ENCODE results near the gene YAP1. TPM values are rescaled to one million over a fixed set of nuclear protein-coding genes. Genes with fewer than 3 reads are reported as not detected.
"Not testable (repeated sequence)": the region's sequence is repeated elsewhere in the genome, so short reads cannot be mapped to it uniquely, and the experiment has no call there.

YAP1 gene
- total RNA-seq, 4 donors from 2014 or later = 226 to 310 (median 252) TPM

- Histone ChIP-seq H3K4me3 (no peak overlapping the region), H3K4me1 (peaks cover 16% of the 10 kb centered on the region), H3K36me3 (no peaks in the 10 kb centered on the region), H3K9me3 (no peaks in the 10 kb centered on the region), H3K27me3 (no peaks in the 10 kb centered on the region), H3K27ac (peak overlapping the region; percentile 18)
- WGBS = 43% methylated on average over 4 of the region's 4 CpGs
- DNase-seq (ENCODE audit: low spot score in 2 of 2) = no peak
- TF ChIP-seq CTCF (IDR thresholded peaks at IDR 0.05) (no peak), POLR2AphosphoS5 (IDR thresholded peaks at IDR 0.05) (no peak), EP300 (IDR thresholded peaks at IDR 0.05) (no peak), POLR2A (IDR thresholded peaks at IDR 0.05) (no peak)
Observed at GRCh38 chr11:102256251-102256650, 146.0 kb downstream of the YAP1 start.

- Histone ChIP-seq H3K4me1 (no peaks in the 10 kb centered on the region), H3K36me3 (no peaks in the 10 kb centered on the region), H3K27ac (no peak overlapping the region), H3K9me3 (no peaks in the 10 kb centered on the region), H3K4me3 (no peak overlapping the region), H3K27me3 (no peaks in the 10 kb centered on the region)
- WGBS = 75% methylated on average over 2 of the region's 2 CpGs
- TF ChIP-seq POLR2AphosphoS5 (IDR thresholded peaks at IDR 0.05) (no peak), EP300 (IDR thresholded peaks at IDR 0.05) (no peak), POLR2A (IDR thresholded peaks at IDR 0.05) (no peak), CTCF (IDR thresholded peaks at IDR 0.05) (no peak)
- DNase-seq (ENCODE audit: low spot score in 2 of 2) = no peak
Observed at GRCh38 chr11:102260241-102260640, 150.0 kb downstream of the YAP1 start.

GRCh38 chr11:102263379-102264003 lies 153.2 kb downstream of the YAP1 start:
- H3K4me3 ChIP-seq = no peak overlapping the region
- DNase-seq (ENCODE audit: low spot score in 2 of 2) = no peak
- H3K36me3 ChIP-seq = no peaks in the 10 kb centered on the region
- H3K9me3 ChIP-seq = no peaks in the 10 kb centered on the region
- WGBS = 91% methylated on average over 3 of the region's 3 CpGs
- no peak overlapping the region for H3K27ac ChIP-seq
- H3K27me3 ChIP-seq = no peaks in the 10 kb centered on the region
- no peak for TF ChIP-seq POLR2A (IDR thresholded peaks at IDR 0.05)
- H3K4me1 ChIP-seq = peaks cover 15% of the 10 kb centered on the region

- not testable (repeated sequence) for H3K27ac ChIP-seq; DNase-seq (ENCODE audit: low spot score in 2 of 2); H3K36me3 ChIP-seq; H3K4me3 ChIP-seq; H3K27me3 ChIP-seq; H3K9me3 ChIP-seq
- WGBS = 94% methylated on average over 5 of the region's 5 CpGs
- peaks cover 27% of the 10 kb centered on the region for H3K4me1 ChIP-seq
Observed at GRCh38 chr11:102264704-102265103, 154.5 kb downstream of the YAP1 start.

- H3K27ac ChIP-seq = no peak overlapping the region
- no peaks in the 10 kb centered on the region for H3K9me3 ChIP-seq
- H3K36me3 ChIP-seq = no peaks in the 10 kb centered on the region
- 75% methylated on average over 1 of the region's 1 CpG for WGBS
- H3K4me3 ChIP-seq = no peak overlapping the region
- DNase-seq (ENCODE audit: low spot score in 2 of 2) = no peak
- TF ChIP-seq CTCF (IDR thresholded peaks at IDR 0.05) (no peak), EP300 (IDR thresholded peaks at IDR 0.05) (no peak), POLR2AphosphoS5 (IDR thresholded peaks at IDR 0.05) (no peak), POLR2A (IDR thresholded peaks at IDR 0.05) (no peak)
- no peaks in the 10 kb centered on the region for H3K27me3 ChIP-seq
- H3K4me1 ChIP-seq = peaks cover 33% of the 10 kb centered on the region
Observed at GRCh38 chr11:102266099-102266498, 155.9 kb downstream of the YAP1 start.

GRCh38 chr11:102267609-102268008 lies 157.4 kb downstream of the YAP1 start:
- TF ChIP-seq POLR2AphosphoS5 (IDR thresholded peaks at IDR 0.05) = peak in 1 of 3 donors; percentile 35
- no peak for TF ChIP-seq EP300 (IDR thresholded peaks at IDR 0.05)
- Histone ChIP-seq H3K27me3 (no peaks in the 10 kb centered on the region), H3K9me3 (no peaks in the 10 kb centered on the region), H3K27ac (peak overlapping the region; percentile 94), H3K4me3 (peak overlapping the region; percentile 54), H3K36me3 (no peaks in the 10 kb centered on the region), H3K4me1 (peaks cover 33% of the 10 kb centered on the region)
- WGBS = 18% methylated on average over 5 of the region's 5 CpGs
- DNase-seq (ENCODE audit: low spot score in 2 of 2) = no peak

All from suprapubic skin (tissue), 4 donors.